Muscle of arm (tissue), 12 donors: ENCODE results near the gene SEPTIN8. TPM values are rescaled to one million over a fixed set of nuclear protein-coding genes. Genes with fewer than 3 reads are reported as not detected.

Source experiments
- DNase-seq: peaks from one replicate; pipeline ENCODE4 v3.0.0-alpha.2; 2013
- polyA plus RNA-seq, 12 donors: library from polyadenylated mRNA; unstranded; fragments of 120-200 nt; gene quantifications; one replicate each; pipeline ENCODE4 v1.2.1, GENCODE V29; 2013; ENCODE audit not compliant: insufficient read length in 12 of 12

Gene SEPTIN8
- polyA plus RNA-seq, 12 donors, result 33.8 to 65.4 (median 44.1) TPM; not detected in 1

DNA sequence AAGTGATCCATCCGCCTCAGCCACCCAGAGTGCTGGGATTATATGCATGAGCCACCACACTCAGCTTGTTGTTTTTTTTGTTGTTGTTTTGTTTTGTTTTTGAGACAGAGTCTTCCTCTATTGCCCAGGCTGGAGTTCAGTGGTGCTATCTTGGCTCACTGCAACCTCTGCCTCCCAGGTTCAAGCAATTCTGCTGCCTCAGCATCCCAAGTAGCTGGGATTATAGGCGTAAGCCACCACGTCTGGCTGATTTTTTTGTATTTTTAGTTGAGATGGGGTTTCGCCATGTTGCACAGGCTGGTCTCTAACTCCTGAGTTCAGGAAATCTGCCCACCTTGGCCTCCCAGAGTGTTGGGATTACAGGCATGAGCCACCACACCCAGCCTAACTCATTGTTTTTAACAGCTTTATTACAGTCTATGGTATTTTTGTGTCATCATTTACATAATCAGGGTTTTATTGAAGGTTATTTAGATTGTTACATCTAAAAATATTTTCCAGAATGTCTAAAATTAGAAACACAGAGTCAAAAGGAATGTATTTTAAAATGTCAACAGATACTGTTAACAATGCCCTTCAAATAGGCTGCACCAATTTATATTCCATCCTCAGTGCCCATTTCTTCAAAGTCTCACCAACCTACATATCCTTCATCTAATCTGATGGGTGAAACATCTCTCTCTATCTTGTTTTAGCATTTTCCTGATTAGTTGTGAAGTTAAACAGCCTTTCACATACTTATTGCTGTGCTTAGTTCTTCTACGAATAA is 58.3 kb downstream of the SEPTIN8 start:
- no peak for DNase-seq

DNA sequence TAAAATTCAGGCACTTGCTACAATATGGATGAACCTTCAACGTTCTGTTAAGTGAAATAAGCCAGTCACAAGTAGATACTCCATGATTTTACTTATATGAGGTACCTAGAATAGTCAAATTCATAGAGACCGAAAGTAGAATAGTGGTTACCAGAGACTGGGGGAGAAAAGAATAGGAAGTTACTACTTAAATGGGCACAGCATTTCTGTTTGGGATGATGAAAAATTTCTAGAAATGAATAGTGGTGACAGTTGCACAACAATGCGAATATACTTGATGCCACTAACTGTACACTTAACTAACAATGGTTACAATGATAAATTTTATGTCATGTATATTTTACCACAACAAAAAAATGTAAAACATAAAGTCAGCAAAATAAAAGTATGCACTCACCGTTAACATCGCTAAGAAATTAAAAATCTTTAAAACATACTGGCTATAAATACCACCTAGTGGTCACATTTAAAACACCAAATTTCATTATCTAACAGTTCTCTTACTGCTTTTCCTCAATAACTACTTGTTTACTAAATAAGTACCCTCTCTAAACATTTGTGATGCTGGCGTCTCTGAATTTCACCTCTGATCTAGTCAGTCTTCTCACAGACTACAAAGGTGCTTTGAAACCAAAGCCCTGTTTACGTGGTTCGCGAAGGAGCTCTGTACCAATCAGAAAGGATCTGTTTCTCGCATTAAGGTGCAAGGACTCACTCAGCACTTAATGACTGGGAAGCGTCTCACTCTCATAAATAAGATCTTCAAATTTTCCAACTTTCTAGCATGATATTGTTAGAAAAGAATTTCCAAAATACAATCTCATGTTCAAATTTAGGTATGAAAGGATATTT is 62.4 kb downstream of the SEPTIN8 start:
- peak; percentile 4 for DNase-seq

DNA sequence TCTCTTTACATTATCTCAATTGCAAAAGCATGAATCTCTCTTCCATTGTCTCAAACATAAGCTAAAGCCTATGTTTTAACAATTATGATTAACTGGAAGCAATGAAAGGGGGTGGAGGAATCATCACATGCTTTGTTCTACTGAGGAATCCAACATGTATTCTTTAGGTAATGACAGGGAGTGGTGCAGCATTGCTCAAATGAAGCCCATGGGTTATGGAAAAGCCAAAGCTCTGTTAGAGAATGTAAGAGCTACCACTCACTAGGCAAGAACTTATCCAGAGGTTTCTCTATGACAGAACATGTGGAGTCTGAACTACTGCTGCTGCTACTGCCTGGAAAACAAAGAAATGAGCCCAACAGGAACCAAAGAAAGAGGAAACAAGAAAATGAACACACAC is 68.4 kb downstream of the SEPTIN8 start:
- no peak for DNase-seq

DNA sequence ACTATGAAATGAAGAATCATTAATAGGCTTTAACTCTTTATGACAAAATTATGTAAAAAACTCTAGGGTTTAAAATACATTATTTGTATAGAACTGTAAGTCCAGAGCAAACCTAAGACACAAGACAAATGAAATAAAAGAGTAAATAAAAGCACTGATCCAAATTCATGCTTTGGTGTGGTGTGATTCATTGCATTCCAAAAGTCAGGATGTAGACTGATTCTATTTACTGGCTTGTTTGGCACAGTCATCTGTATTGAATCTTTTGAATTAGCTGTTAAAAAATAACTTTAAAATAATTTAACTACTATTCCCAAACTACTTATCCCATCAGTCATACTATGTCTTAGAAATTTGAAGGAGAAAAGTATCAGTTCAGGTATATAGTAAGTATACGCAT is 72.2 kb downstream of the SEPTIN8 start:
- no peak for DNase-seq

Other genes with a start within 250 kb of the SEPTIN8 start
- gene IL5, start 233.7 kb downstream of the SEPTIN8 start, polyA plus RNA-seq, result under 1 TPM in 1 of 12 donors, not detected in 11; 0.47 TPM
- gene RAD50, start 220.3 kb downstream of the SEPTIN8 start, polyA plus RNA-seq, result 10 to 100 TPM in 11 of 12 donors, not detected in 1; 18.1 to 37.4 (median 25.8) TPM
- gene IL13, start 119.1 kb downstream of the SEPTIN8 start, polyA plus RNA-seq, result under 1 TPM in 2 of 12 donors, not detected in 10; 0.18 to 0.29 TPM
- not detected for gene IL4, start 103.2 kb downstream of the SEPTIN8 start, polyA plus RNA-seq
- 10 to 100 TPM in 4 of 12 donors, 1 to 10 TPM in 7, not detected in 1; 7.4 to 23.5 (median 8.9) TPM for gene KIF3A, start 39.7 kb downstream of the SEPTIN8 start, polyA plus RNA-seq
- gene CCNI2, start 29.8 kb downstream of the SEPTIN8 start, polyA plus RNA-seq, result 1 to 10 TPM in 2 of 12 donors, under 1 TPM in 8, not detected in 2; 0.11 to 1.8 (median 0.77) TPM
- 1 to 10 TPM in 1 of 12 donors, under 1 TPM in 8, not detected in 3; 0.05 to 6.4 (median 0.09) TPM for gene SOWAHA, start 36.1 kb upstream of the SEPTIN8 start, polyA plus RNA-seq
- gene SHROOM1, start 53.4 kb upstream of the SEPTIN8 start, polyA plus RNA-seq, result 1 to 10 TPM in 11 of 12 donors, not detected in 1; 1.4 to 5.4 (median 3.0) TPM
- 1 to 10 TPM in 3 of 12 donors, under 1 TPM in 7, not detected in 2; 0.34 to 1.4 (median 0.87) TPM for gene GDF9, start 89.2 kb upstream of the SEPTIN8 start, polyA plus RNA-seq
- gene UQCRQ, start 89.4 kb upstream of the SEPTIN8 start, polyA plus RNA-seq, result 100 to 1,000 TPM in 11 of 12 donors, not detected in 1; 109 to 280 (median 181) TPM
- 1 to 10 TPM in 9 of 12 donors, under 1 TPM in 1, not detected in 2; 0.92 to 4.0 (median 2.3) TPM for gene LEAP2, start 96.4 kb upstream of the SEPTIN8 start, polyA plus RNA-seq
- gene AFF4, start 186.4 kb upstream of the SEPTIN8 start, polyA plus RNA-seq, result 10 to 100 TPM in 11 of 12 donors, not detected in 1; 45.1 to 65.3 (median 50.6) TPM
- gene ZCCHC10, start 249.3 kb upstream of the SEPTIN8 start, polyA plus RNA-seq, result 10 to 100 TPM in 11 of 12 donors, not detected in 1; 22.5 to 33.8 (median 26.7) TPM